H1 (cell line): ENCODE results near the gene CSNK1D. TPM values are rescaled to one million over a fixed set of nuclear protein-coding genes. Genes with fewer than 3 reads are reported as not detected.

Experiments used
- BRCA1 ChIP-seq: IDR thresholded peaks from 2 replicates; pipeline ENCODE4 v1.6.1; 2012; ENCODE audit warnings: low read depth, low read length, improper control_type of control experiment
- CHD7 ChIP-seq: fragments of 300-600 bp; sonication (generic); IDR thresholded peaks from 2 replicates; pipeline ENCODE4 v1.7.1; 2012; ENCODE audit warnings: low read length, moderate library complexity, mild to moderate bottlenecking, inconsistent platforms; ENCODE audit not compliant: insufficient replicate concordance
- CTCF ChIP-seq, 3 experiments: IDR thresholded peaks; 1 replicate in 2 of 3; 2 replicates in 1 of 3; pipeline versions ENCODE4 v1.5.1 to v1.6.1; 2011; ENCODE audit warnings: low read length in 3 of 3, mild to moderate bottlenecking in 3 of 3, inconsistent platforms in 2 of 3, low read depth in 1 of 3, moderate library complexity in 1 of 3; ENCODE audit not compliant: insufficient read depth in 1 of 3; ENCODE audit errors: control extremely low read depth in 1 of 3
- GTF2F1 ChIP-seq: IDR thresholded peaks from 2 replicates; pipeline ENCODE4 v1.6.1; 2012; ENCODE audit warnings: low read depth, low read length, improper control_type of control experiment, borderline replicate concordance
- NANOG ChIP-seq: IDR thresholded peaks from 2 replicates; pipeline ENCODE4 v1.6.1; 2011; ENCODE audit warnings: low read length, low read depth, mild to moderate bottlenecking, inconsistent platforms; ENCODE audit not compliant: insufficient read depth, poor library complexity, severe bottlenecking
- NRF1 ChIP-seq: IDR thresholded peaks from 2 replicates; pipeline ENCODE4 v1.6.1; 2011; ENCODE audit warnings: mild to moderate bottlenecking, low read depth, low read length, improper control_type of control experiment
- SP2 ChIP-seq: IDR thresholded peaks from 2 replicates; pipeline ENCODE4 v1.6.1; 2012; ENCODE audit warnings: mild to moderate bottlenecking, low read length, inconsistent platforms
- YY1 ChIP-seq: IDR thresholded peaks from 2 replicates; pipeline ENCODE4 v1.6.1; 2011; ENCODE audit warnings: low read depth, mild to moderate bottlenecking, low read length
- polyA plus RNA-seq, 7 experiments: library from polyadenylated mRNA; depleted of rRNA in 3 of 7; stranded (reverse) in 5 of 7; unstranded in 2 of 7; fragments of >200 nt in 5 of 7; fragments of 200-250 nt in 2 of 7; gene quantifications; 1 replicate in 5 of 7; 2 replicates in 1 of 7; 4 replicates in 1 of 7; pipeline versions ENCODE4 v1.2.1 to v1.2.3, GENCODE V29; 2011 to 2013; ENCODE audit warnings: missing spikeins in 2 of 7, mixed read lengths in 2 of 7
- total RNA-seq: library from RNA; stranded (reverse); fragmentation: NEBNext Ultra II Directional; extraction: Animal tissue kit (Norgen Biotek cat#: 25700); gene quantifications from 2 replicates; pipeline ENCODE4 v1.2.1, GENCODE V29; 2021

Gene CSNK1D
- total and polyA plus RNA-seq, 2 of the 8 experiments (the other 6 are each of a cell fraction or from before 2014, with no cell fraction given) = 73.5 to 103 TPM

GRCh38 chr17:82316651-82317393 is 43.3 kb upstream of the CSNK1D start (continued):
- TF ChIP-seq CHD7 (no peak), NRF1 (no peak), CTCF (IDR thresholded peaks at IDR 0.05; ENCODE audit: control extremely low read depth in 1 of 3, insufficient read depth in 1 of 3, low read depth in 1 of 3, low read length in 3 of 3) (no peak), SP2 (no peak), YY1 (no peak), BRCA1 (no peak), NANOG (no peak), GTF2F1 (no peak)
